GM18870 (cell line): Measurements from ENCODE around the gene CCDC14.
A peak's percentile ranks its signal among the peaks of the same experiment; 100 is the strongest.
"Not testable (repeated sequence)": the region's sequence is repeated elsewhere in the genome, so short reads cannot be mapped to it uniquely, and the experiment has no call there.

ENCODE experiments used
- ATAC-seq: cut with Tn5 transposase; IDR thresholded peaks from one replicate; pipeline ENCODE4 v1.9.1; 2021; ENCODE audit warnings: moderate library complexity; ENCODE audit not compliant: unreplicated experiment

Gene CCDC14

DNA sequence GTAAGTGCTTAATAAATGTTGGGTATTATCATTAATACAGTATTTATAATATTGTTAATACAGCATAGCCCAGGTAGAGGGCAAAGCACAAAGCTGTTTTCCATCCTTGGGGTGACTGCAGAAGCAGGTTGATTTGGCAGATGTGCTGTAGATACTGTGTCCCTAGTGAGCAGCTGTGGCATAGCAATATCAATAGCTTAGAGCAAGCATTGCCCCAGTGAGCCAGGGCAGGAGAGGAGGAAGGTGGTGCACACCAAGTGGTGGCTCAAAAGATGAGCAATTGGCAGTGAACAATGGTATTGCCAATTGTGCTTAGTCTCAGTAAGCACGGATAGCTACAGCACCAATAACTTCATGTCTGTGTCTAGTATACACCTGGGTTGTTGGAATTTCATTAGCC lies 5.8 kb upstream of the CCDC14 start:
- not testable (repeated sequence) for ATAC-seq

DNA sequence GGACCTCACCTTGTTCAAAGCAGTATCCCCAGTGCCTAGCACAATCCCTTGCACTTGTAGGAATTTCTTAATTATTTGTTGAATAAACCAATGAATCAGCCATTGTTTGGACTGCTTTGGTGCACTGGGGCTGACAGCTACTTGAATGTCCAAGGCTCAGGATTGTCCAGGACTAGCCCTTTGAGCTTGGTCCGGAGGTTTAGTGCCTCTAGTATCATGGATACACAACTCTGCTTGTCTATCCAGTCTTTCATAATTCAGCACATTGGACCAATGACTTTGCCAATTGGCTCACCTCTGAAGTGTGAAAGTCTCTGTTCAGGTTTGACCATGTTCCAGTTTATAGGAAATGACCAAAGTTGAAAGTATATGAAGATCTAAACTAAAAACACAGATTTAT lies 3.8 kb upstream of the CCDC14 start:
- ATAC-seq: not testable (repeated sequence)

DNA sequence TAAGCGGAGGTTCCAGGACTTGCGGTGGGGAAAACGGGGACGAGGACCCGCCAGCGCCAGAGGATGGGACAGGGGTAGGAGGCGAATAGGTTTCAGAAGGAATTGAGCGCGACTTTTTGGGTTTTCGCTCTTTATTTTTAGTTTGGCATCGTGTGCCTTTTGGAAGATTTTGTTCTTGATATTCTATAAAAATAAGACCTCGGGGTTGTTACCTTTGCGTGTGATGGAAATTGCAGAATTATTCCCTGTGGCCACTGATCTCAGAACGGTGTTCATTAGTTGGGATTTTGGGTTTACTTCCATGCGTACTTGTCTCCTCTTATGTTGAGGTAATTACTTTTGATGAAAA lies 453 bp upstream of the CCDC14 start:
- ATAC-seq: no peak

DNA sequence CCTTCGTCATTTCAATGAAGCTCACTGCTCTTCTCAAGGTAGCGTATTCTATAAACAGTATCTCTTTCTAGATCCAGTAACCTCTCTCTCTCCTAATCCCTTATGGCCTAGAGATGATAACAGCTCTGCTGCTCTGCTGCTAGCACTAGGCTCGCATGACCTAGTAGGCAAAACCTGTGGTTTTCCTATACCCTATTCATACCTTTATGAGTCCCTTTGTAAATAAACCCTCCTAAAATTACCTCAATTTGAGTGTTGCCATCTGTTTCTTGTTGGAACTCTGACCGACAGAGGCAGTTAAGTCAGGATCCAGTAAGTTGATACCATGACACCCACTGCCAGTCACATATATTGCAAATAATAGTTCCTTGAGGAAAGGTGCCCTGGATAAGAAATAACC lies 7.3 kb downstream of the CCDC14 start:
- peak; percentile 63 for ATAC-seq

DNA sequence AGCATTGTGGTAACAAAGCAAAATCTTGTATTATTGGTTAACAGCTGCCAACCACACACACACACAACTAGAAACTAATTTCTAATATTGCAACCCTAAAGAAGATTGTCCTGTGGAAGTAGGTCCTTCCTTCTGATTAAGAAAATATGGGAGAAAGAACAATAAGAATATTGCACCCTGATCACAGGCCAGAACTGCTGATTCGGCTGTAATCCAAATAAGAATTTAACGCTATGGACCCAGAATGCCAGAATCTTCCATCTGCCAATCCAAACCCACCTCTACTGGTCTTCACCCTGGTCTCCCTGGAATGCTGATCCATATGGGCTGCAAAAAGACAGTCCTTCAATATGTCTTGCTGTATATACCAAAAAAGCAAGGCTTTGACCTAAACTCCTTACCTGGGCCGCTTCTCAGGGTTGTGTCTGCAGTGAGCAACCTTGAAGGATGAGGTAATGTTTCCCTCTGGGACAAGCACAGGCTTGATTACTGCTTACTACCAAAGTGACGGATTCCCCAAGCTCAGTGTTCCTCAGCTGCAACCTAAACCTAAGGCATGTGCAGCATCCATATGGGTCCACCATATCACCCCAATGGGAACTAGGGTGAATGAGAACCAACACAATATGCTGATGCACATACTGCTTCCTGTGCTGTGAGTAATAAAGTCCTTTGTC lies 8.0 kb downstream of the CCDC14 start:
- ATAC-seq: no peak

DNA sequence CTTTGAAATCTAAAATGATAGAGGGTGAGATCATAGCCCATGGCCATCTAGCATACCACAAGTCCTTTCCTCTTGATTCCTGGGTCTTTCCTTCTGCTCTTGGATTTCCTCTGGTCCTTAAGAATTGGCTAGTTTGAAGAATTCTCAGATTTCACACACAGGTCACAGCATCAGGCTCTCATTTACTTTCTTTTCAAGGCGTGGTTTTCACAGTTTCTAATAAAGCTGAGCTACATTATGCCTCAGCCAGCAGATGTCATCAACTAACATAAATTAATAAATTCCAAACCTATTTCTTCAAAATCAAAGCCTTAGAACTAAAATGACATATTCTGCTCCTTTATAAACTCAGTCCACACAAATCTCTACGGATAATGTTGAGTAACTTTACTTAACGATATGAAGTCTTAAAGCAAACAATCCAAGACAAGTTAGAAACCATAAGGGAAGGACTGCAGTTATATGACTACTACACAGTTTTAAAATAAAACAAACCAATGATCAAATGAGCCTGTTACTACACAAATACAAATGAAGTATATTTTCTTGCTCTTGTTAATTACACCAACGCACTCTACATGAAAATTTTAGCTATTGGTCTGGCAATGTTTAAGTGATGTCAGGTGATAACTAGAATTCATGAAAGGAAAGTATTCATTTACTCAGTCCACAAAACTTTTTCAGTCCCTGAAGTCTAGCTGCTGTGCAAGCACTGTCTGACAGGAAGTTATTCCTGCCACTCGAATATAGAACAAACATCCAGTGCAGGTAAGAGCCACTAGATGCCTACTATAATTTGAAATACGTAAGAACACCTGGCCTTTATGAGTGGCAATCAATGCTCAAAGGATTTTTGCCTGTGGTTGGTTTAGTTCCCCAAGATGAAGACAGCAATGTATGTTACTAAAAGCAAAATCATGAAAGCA lies 9.2 kb downstream of the CCDC14 start:
- ATAC-seq: no peak

DNA sequence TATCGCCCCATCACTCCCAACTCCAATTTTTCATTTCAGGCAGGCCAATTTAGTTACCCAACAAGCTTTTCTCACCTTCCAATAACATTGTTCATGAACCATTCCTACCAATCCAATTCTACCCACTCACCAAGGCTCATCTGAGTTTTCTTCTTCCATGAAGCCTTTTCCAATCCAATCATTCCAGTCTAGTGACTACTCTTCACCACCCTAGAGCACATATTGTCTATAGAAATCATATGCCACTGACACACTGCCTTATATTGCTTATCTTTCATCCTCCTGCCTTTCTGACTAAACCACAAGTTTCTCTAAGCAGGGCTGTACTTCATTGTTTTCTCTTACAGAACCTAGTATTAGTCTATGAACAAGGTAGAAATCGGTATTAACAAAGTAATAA lies 11.4 kb downstream of the CCDC14 start:
- no peak for ATAC-seq

DNA sequence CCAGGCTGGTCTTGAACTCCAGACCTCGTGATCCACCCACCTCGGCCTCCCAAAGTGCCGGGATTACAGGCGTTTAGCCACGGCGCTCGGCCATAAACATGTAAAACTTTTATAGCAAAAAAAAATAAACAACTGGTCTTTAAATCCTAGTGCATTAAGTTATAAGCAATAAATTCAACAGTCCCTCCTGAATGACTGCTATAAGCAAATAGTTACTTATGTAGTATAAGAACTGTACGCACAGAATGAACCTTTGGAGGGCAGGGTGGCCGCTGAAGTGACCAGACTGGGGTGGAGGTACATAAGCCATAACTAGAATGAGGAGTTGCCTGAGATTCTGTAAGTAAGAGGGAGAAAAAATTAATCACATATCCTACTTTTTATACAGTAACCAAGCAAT lies 12.6 kb downstream of the CCDC14 start:
- no peak for ATAC-seq

DNA sequence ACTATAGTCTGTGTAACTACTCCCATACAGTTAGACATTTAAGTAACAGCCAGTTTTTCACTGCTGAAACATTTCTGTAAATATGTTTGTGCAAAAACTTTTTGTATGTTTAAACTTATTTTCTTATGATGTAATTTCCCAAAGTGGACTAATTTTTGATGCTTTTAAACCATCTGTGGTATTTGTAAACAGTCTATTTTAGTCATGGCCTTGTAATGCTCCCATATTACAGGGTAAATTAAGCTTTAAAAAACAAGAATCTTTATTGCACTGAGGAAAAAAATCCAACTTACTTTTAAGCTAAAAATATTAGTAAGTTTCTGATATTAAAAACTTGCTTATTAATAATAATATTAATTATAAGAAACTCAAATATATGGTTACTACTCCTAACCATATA lies 13.5 kb downstream of the CCDC14 start:
- no peak for ATAC-seq

DNA sequence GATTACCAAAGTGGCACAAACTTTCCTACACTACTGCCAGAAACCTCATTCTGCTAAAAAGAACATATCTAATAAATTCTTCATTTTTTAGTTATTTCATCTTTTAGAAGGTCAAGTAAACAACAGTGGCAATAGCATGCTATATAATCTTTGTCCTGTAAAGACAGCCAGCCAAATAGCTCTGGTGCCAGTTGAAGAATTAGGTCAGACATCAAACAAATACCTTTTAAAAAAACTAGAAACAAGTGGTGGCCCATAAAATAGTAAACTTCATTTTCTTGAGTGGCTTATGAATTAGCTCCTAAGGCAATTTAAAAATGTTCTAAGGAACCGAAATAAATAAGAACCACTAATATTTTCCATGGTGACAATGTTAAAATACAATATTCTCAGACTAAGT lies 19.5 kb downstream of the CCDC14 start:
- no peak for ATAC-seq

DNA sequence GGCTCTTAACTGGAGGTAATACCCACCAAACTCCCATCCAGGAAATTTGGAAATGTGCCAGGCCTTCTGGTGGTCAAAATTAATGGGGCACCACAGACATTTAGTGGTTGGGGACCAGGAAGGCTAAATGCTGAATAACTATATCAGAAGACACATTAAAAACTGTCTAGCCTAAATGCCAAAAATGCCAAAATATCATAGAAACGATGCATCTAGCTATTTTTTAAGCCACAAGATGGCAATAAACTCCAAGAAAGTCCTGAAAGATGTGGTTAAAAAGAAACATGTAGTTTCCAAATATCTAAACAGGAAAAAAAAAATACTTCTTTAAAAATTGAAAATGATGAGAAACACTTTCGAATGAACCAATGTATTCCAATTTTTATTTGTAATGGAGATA lies 19.9 kb downstream of the CCDC14 start:
- no peak for ATAC-seq

DNA sequence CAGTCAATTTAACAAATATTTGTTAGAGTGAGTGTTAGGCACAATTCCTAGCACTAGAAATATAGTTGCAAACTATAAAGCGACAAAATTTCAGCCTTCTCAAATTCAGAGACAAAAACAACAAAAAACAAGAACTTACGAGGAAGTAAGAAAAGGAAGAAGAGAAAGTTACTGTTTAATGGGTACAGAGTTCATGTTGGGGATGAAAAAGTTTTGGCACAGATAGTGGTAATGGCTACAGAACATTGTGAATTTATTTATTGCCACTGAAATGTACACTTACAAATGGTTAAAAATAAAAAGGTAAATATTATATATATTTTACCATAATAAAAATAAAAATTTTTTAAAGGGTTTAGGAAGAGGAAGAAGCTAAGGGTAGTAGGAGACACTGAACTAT lies 21.3 kb downstream of the CCDC14 start:
- ATAC-seq: no peak

DNA sequence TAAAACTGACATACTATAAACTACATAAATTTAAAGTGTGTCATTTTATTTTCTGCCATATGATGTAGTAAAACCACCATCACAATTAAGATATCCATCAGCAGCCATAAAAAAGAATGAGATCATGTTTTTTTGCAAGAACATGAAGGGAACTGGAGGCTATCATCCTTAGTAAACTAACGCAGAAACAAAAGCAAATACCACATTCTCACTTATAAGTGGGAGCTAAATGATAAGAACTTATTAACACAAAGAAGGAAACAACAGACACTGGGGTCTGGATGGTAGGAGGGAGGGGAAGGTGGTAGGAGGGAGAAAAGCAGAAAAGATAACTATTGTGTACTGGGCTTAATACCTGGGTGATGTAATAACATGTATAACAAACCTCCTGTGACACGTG lies 24.6 kb downstream of the CCDC14 start:
- no peak for ATAC-seq

DNA sequence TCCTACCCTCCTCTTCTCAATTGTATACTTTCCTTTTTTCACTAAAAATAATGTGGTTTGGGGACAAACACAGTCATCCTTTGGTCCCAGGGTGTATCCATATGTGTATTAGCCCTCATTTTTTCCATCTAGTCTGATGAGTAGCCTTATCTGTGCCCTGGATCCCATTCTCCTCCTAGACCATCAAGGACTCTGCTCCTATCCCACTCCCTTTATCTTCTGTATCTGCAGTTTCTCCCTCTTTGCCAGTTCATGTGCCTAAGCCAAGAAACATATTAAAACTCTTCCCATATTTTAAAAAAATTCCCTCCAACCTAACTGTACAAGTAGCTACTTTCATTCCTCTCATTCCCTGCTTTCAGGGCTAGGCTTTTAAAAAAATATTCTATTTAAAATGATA lies 25.2 kb downstream of the CCDC14 start:
- ATAC-seq: no peak

DNA sequence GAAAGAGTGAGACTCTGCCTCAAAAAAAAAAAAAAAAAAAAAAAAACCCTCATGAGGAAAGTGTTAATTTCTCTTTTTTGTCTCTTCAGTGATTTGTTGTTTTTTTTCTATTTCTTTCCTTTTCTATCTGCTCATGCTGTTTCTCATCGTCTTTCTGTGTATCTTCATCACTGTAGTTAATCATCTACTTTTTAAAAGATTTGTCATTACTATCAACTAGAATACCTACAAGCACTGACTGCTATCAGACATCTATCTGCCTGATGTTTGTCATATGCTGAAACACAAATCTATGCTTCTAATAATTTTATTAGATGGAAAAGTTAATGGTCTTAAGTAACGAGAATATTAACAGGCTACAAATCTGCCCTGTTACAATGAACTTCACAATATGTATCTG lies 26.8 kb downstream of the CCDC14 start:
- ATAC-seq: no peak

DNA sequence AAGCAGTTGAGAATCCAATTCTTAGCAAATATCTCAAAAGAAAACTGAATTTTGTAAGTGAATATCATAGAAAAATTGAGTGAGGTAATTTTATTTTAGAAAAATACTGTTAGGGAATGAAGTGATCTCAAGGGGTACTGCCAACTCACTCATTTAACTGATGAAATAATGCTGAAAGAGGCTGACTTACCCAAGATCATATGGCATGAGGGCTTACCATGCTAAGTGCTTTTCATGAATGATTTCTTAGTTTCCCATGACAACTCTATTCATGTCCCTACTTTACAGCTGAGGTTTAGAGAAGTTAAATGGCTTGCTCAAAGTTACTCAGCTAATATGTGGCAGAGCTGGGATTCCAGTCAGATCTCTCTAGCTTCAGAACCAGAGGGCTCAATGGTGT lies 30.6 kb downstream of the CCDC14 start:
- no peak for ATAC-seq

DNA sequence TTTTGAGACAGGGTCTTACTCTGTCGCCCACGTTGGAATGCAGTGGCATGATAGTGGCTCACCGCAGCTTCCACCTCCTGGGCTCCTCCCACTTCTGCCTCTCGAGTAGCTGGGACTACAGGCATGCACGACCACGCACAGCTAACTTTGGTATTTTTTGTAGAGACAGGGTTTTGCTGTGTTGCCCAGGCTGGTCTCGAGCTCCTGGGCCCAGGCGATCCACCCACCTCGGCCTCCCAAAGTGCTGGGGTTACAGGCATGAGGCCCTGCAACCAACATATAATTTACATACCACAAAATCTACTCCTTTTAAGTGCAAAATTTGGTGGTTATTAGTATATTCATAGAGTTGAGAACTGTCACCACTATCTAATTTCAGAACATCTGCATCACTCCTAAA lies 31.7 kb downstream of the CCDC14 start:
- ATAC-seq: no peak

DNA sequence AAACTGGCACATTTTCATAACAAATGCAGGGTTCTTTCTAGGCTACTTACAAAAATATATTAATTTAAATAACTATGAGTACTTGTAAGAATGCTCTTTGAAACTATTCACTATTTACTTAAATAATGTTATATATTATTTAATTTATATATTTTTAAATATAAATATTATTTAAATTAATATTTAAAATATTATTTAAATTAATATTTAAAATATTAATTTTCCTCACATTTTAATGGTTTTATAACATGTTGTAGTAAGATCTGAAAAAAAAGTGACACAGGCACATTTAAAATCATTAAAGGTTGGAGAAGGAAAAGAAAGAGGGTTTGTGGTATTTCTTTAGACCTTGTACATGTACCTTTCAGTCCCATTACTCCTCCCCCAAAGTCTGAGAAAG lies 34.6 kb downstream of the CCDC14 start:
- no peak for ATAC-seq

DNA sequence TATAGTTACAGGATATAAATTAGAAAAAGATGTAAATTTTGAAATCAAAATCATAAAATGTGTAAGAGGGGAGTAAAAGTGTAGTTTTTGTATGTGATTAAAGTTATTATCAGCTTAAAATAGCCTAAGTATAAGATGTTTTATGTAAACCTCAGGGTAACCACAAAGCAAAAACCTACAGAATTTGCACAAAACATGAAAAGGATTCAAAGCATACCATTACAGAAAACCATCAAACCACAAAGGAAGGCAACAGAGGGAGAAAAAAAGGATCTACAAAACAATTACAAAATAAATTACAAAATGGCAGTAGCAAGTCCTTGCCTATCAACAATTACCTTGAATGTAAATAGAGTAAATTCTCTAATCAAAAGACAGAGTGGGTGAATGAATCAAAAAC lies 40.2 kb downstream of the CCDC14 start:
- ATAC-seq: no peak

DNA sequence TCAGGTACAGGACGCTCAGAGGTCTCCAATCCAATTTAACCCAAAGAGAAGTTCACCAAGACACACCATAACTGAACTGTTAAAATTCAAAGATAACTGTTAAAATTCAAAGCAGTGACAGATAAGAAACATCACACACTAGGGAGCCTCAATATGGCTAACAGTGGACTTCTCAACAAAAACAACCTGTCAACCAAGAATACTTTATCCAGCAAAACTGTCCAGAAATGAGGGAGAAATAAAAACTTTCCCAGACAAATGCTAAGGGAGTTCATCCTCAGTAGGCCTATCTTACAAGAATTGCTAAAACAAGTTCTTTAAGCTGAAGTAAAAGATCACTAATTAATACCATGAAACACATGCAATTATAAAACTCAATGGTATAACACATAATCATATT lies 40.6 kb downstream of the CCDC14 start:
- ATAC-seq: no peak

DNA sequence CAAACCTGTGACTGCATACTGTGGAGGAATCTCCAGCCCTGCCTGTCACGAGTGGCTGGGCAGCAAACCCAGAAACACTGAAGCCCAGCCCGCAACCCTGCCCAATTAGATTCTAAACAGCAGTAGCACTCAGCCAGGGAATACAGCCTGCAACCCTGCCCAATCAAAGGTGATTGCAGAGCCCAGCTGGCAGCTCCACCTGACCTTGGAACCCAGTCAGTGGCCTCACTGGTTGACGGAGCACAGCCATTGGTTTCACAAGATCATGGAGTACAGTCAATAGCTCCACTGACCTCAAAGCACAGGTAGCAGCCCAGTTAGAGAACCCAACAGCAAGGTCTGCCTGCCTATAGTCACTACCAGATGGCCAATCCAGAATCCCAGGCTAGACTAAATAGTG lies 41.7 kb downstream of the CCDC14 start:
- ATAC-seq: no peak

DNA sequence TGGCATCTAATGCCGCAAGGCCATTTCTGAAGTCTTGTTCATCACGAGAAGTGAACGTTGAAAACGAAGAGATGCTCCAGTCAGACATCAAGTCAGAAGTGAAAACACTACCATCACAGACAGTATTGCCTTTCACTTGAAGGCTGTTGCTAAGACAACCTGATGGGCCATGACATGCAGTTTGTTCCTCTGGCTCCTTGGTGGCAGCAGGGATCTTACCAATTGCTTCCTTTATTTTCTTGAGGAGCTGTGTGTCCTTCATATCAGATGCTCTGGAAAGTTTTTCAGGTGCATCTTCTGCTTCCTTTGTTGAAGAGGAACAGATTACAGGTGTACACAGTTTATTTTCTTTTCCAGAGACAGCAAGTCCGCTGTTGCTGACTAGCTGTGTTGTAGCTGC lies 46.2 kb downstream of the CCDC14 start:
- no peak for ATAC-seq

DNA sequence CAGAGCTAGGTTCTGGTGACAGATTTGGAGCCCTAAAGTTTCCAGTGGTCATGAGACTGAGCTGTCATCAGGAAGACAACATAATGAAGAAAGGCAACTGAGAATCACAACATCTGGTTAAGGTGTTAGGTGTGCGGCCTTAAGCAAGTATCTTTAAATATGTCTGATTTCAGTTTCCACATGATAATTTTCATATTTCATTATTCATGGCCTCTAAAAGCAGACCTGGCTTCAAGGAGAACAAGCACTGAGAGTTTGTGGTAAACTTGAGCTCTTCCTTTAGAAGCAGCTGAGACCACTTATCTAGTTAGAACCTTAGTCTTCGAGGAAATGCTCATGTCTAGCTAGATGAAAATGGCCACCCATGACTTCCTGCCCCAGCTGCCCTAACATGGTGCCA lies 51.2 kb downstream of the CCDC14 start:
- ATAC-seq: no peak
